Measurements from ENCODE around the gene ARHGAP10. TPM values are rescaled to one million over a fixed set of nuclear protein-coding genes. Genes with fewer than 3 reads are reported as not detected.

The ARHGAP10 gene
- 14.0 to 15.9 TPM (median 15.3 TPM) in 5 replicates for total RNA-seq (2022; extraction: Qiagen RNA extraction)

GRCh38 chr4:147731580-147732517 lies at the start of gene ARHGAP10:
TSS of gene ARHGAP10 (plus strand) at chr4:147732088. CDS start at chr4:147732302, 214 bp downstream.

GRCh38 chr4:147683717-147684700 lies 47.9 kb upstream of the ARHGAP10 start, which contains the start of gene PRMT9:
TSS of gene PRMT9 (minus strand) at chr4:147684163. CDS start at chr4:147683987, 176 bp downstream.

Other genes with a start within 250 kb of the ARHGAP10 start
- gene TMEM184C, start 114.7 kb upstream of the ARHGAP10 start, total RNA-seq (2022; extraction: Qiagen RNA extraction), result 19.3 to 29.0 TPM (median 27.9 TPM) in 5 replicates
- gene PRMT9, start 47.9 kb upstream of the ARHGAP10 start, total RNA-seq (2022; extraction: Qiagen RNA extraction), result 2.4 to 3.3 TPM (median 2.7 TPM) in 5 replicates